DOHH2 (cell line): ENCODE results near the gene SYNDIG1L.

Experiments
- CTCF ChIP-seq: fragments of 200-600 bp; sonication (generic); IDR thresholded peaks from one replicate; pipeline ENCODE4 v1.5.1; 2014; ENCODE audit warnings: antibody characterized with exemption, mild to moderate bottlenecking, low read depth, low read length; ENCODE audit not compliant: poor library complexity, severe bottlenecking
- EZH2phosphoT487 ChIP-seq: fragments of 200-600 bp; sonication (generic); IDR thresholded peaks from 2 replicates; pipeline ENCODE4 v1.6.1; 2017; ENCODE audit warnings: borderline replicate concordance, mild to moderate bottlenecking, antibody characterized with exemption, low read length, moderate library complexity, mixed read lengths

GRCh38 chr14:74412753-74413152 lies 13.3 kb downstream of the SYNDIG1L start:
- TF ChIP-seq CTCF (no peak), EZH2phosphoT487 (no peak)
